Body of pancreas (tissue), 4 donors: ENCODE measurements around the gene EPB41L5.

ENCODE experiments used
- POLR2A ChIP-seq, 3 donors: fragments of 450-650 bp; IDR thresholded peaks; one replicate each; pipeline ENCODE4 v1.6.1; 2016; ENCODE audit warnings: antibody characterized with exemption in 3 of 3, mild to moderate bottlenecking in 2 of 3
- TF ChIP-seq, protein P1 (sequence below), 7 experiments: fragments of 450-650 bp in 4 of 7; fragments of 200-600 bp in 3 of 7; sonication (generic) in 3 of 7; IDR thresholded peaks; one replicate each; pipeline ENCODE4 v1.5.1; 2016 to 2019; ENCODE audit warnings: antibody characterized with exemption in 7 of 7

DNA sequence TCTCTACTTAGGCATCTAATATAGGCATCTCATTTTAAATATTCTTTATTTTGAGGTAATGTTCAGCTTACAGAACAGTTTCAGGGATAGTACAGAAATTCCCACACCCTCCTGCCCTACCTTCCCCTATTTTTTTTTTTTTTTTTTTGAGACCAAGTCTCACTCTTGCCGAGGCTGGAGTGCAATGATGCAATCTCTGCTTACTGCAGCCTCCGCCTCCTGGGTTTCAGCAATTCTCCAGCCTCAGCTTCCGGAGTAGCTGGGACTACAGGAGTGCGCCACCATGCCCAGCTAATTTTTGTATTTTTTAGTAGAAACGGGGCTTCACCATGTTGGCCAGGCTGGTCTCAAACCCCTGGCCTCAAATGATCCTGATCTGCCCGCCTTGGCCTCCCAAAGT lies 97.6 kb downstream of the EPB41L5 start:
- TF ChIP-seq, protein P1, sequence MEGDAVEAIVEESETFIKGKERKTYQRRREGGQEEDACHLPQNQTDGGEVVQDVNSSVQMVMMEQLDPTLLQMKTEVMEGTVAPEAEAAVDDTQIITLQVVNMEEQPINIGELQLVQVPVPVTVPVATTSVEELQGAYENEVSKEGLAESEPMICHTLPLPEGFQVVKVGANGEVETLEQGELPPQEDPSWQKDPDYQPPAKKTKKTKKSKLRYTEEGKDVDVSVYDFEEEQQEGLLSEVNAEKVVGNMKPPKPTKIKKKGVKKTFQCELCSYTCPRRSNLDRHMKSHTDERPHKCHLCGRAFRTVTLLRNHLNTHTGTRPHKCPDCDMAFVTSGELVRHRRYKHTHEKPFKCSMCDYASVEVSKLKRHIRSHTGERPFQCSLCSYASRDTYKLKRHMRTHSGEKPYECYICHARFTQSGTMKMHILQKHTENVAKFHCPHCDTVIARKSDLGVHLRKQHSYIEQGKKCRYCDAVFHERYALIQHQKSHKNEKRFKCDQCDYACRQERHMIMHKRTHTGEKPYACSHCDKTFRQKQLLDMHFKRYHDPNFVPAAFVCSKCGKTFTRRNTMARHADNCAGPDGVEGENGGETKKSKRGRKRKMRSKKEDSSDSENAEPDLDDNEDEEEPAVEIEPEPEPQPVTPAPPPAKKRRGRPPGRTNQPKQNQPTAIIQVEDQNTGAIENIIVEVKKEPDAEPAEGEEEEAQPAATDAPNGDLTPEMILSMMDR (IDR thresholded peaks at IDR 0.05), result no peak
- TF ChIP-seq POLR2A (IDR thresholded peaks at IDR 0.05), result no peak
